IPS-18a (cell line): Measurements from ENCODE around the gene N4BP3.
A peak's percentile ranks its signal among the peaks of the same experiment; 100 is the strongest.

Experiments used
- H3K27ac ChIP-seq: one replicate; pipeline ENCODE4 v1.5.1; 2013; ENCODE audit warnings: low read length
- H3K27me3 ChIP-seq: one replicate; pipeline ENCODE4 v1.6.1; 2013; ENCODE audit warnings: mild to moderate bottlenecking, low read length; ENCODE audit not compliant: control insufficient read depth, insufficient read depth
- H3K36me3 ChIP-seq: one replicate; pipeline ENCODE4 v1.6.1; 2013; ENCODE audit warnings: low read depth, low read length; ENCODE audit not compliant: control insufficient read depth
- H3K4me1 ChIP-seq: one replicate; pipeline ENCODE4 v1.6.1; 2013; ENCODE audit warnings: low read depth, low read length; ENCODE audit not compliant: control insufficient read depth
- H3K4me3 ChIP-seq: one replicate; pipeline ENCODE4 v1.5.1; 2013; ENCODE audit warnings: low read length
- H3K9ac ChIP-seq: one replicate; pipeline ENCODE4 v1.6.1; 2013; ENCODE audit warnings: mild to moderate bottlenecking, low read length, moderate library complexity
- H3K9me3 ChIP-seq: one replicate; pipeline ENCODE4 v1.6.1; 2013; ENCODE audit warnings: low read depth, low read length; ENCODE audit not compliant: control insufficient read depth

Gene N4BP3

DNA sequence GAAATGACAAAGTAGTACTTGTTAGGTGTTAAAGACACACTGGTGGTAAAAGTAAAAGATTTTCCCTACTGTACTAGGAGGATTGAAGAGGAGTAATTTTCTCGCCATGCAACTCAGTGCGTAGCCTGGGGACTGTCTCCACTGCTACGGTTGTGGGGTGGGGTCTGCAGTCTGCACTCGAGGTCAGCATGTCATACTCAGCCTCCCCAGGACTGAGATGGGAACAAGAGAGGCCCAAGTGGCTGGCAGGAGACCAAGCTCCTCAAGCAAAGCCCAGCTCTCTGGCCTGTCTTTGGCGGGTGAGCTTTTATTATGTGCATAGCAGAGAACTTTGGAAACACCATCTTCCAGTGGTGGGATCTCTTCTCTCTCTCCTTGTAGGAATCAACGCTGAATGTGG lies 29.9 kb downstream of the N4BP3 start:
- Histone ChIP-seq H3K36me3 (peaks cover 80% of the 10 kb centered on the region), H3K9ac (no peak overlapping the region), H3K27me3 (no peaks in the 10 kb centered on the region), H3K4me3 (no peak overlapping the region), H3K27ac (no peak overlapping the region), H3K4me1 (no peaks in the 10 kb centered on the region), H3K9me3 (no peaks in the 10 kb centered on the region)

DNA sequence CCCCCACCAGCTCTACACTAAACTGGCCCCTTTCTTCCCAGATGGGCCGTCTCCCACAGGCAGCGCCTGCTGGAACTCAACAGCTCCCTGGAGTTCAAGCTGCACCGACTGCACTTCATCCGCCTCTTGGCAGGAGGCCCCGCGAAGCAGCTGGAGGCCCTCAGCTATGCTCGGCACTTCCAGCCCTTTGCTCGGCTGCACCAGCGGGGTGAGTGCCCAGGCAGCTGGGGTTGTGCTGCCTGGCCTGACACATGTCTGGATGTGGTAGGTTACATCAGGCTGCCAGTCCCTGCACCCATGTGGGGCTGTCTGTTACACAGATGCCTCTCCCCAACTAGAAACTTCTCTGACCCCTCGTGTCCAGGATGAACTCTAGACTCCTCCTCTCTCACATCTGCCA lies 30.6 kb downstream of the N4BP3 start:
- no peak overlapping the region for H3K9ac ChIP-seq
- no peaks in the 10 kb centered on the region for H3K4me1 ChIP-seq
- H3K27me3 ChIP-seq = no peaks in the 10 kb centered on the region
- H3K4me3 ChIP-seq = no peak overlapping the region
- H3K9me3 ChIP-seq = no peaks in the 10 kb centered on the region
- peaks cover 81% of the 10 kb centered on the region for H3K36me3 ChIP-seq
- H3K27ac ChIP-seq = no peak overlapping the region

DNA sequence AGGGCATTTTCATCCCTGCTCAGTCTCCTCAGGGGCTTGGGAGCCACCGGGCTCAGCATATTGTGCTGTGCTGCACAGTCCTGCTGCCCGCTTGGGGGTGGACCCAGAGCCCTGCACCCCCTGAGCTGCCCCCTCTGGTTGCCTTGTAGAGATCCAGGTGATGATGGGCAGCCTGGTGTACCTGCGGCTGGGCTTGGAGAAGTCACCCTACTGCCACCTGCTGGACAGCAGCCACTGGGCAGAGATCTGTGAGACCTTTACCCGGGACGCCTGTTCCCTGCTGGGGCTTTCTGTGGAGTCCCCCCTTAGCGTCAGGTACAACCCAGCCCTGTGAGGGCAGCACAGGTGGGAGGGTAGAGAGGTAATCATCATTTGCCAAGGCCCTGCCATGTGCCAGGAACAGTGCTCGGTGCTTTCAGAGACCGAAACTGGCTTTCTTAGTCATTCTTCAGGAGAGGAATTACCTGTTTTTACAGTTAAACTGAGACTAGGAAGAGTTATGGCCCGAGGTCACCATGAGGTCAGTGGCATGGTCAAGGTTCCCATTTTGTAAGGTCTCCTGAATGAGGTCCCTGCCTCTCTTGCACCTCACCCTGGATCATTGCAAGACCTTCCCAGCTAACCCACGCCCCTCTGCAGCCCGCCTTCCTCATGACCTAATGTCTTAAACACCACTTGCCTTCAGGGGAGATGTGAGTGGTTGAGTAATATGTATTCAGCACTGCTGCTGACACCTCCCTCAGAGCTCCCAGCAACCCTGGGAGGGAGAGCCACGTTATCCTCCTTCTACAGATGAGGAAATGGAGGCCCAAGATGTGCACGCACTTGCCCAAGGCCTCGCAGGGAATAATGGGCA lies 32.9 kb downstream of the N4BP3 start:
- H3K4me1 ChIP-seq = no peaks in the 10 kb centered on the region
- H3K9ac ChIP-seq = no peak overlapping the region
- no peak overlapping the region for H3K4me3 ChIP-seq
- H3K9me3 ChIP-seq = no peaks in the 10 kb centered on the region
- H3K36me3 ChIP-seq = peaks cover 89% of the 10 kb centered on the region
- no peak overlapping the region for H3K27ac ChIP-seq
- no peaks in the 10 kb centered on the region for H3K27me3 ChIP-seq

- Histone ChIP-seq H3K36me3 (peaks cover 79% of the 10 kb centered on the region), H3K9me3 (no peaks in the 10 kb centered on the region), H3K9ac (no peak overlapping the region), H3K4me3 (no peak overlapping the region), H3K27me3 (no peaks in the 10 kb centered on the region), H3K4me1 (no peaks in the 10 kb centered on the region), H3K27ac (no peak overlapping the region)
These were observed 34.1 kb downstream of the N4BP3 start for GRCh38 chr5:178147406-178147805.

DNA sequence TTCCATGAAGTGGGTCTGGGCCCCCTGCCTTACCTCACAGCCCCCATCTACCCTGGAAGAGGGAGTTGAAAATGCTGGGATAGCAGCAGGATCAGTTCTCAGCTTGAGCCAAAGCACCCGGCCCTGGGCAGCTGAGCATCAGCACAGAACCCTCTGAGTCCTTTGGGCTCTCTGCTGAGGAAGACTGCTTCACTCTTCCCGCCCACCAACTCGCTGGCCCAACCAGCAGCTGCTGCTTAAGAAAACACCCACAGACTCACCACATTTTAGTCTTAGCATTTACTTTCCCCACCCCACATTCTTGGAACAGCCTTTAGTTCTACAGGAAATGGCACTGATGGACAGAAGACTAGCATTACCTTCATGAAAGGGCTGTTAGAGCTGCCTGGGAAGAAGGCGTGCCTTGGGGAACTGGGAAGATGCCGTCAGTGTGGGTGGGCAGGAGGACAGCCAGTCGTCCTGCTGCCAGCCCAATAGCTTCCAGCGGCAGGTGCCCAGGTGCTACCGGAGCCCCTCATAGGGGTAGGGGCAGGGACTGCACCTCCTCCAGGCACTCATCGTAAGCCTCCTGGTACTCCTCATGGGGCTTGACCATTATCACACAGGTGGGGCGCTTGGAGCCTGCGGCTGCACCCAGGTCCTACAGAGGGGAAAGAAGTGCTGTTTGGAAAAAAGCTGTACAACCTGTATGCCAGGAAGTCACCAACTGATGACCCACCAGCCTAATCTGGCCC lies 36.0 kb downstream of the N4BP3 start:
- Histone ChIP-seq H3K4me3 (no peak overlapping the region), H3K9me3 (no peaks in the 10 kb centered on the region), H3K4me1 (no peaks in the 10 kb centered on the region), H3K27me3 (no peaks in the 10 kb centered on the region), H3K27ac (no peak overlapping the region), H3K36me3 (peaks cover 60% of the 10 kb centered on the region), H3K9ac (no peak overlapping the region)

DNA sequence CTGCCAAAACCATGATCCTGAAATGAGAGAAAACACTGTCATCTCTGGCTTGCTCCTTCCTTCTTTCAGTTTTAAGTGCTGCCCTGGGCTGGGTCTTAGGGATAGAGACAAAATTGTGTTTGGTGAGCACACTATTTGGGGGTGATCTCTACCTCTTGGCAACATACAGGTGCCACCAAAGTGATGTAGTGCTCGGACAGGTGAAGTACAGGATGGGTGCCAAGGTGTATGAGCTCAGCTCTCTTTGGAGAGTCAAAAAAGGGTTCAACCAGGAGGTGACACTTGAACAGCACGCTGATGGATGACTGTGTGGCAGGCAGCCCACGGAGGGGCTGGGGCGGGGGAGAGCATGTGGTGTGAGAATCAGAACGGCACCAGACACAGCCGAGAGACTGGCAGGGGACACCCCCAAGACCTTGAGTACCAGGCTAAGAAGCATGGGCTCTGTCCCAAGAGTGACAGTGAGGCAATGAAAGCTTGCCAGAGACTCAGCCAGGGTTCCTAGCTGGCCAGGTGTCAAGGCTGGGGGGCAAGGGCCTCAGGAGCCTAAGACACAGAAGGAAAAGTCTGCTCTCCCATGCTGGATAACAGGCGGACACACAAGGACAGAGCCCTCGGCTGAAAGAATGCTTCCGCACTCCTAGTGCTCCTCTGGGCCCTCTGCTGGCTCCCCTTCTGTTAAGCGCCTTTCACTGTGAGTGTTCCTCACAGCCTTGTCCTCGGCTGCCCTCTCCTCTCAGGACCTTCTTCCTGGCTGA lies 37.8 kb downstream of the N4BP3 start:
- Histone ChIP-seq H3K27me3 (no peaks in the 10 kb centered on the region), H3K9ac (no peak overlapping the region), H3K4me1 (no peaks in the 10 kb centered on the region), H3K4me3 (no peak overlapping the region), H3K9me3 (no peaks in the 10 kb centered on the region), H3K27ac (no peak overlapping the region), H3K36me3 (peaks cover 52% of the 10 kb centered on the region)

- Histone ChIP-seq H3K4me3 (peak overlapping the region; percentile 92), H3K27me3 (no peaks in the 10 kb centered on the region), H3K9ac (peak overlapping the region; percentile 75), H3K9me3 (no peaks in the 10 kb centered on the region), H3K36me3 (peaks cover 36% of the 10 kb centered on the region), H3K27ac (no peak overlapping the region), H3K4me1 (no peaks in the 10 kb centered on the region)
These were observed 39.4 kb downstream of the N4BP3 start for GRCh38 chr5:178152491-178153444.

GRCh38 chr5:178153530-178154340 lies 40.4 kb downstream of the N4BP3 start, which contains the start of gene NHP2:
NHP2 (minus strand) TSS chr5:178153885; CDS start chr5:178153817, 68 bp downstream.
- no peaks in the 10 kb centered on the region for H3K27me3 ChIP-seq
- no peak within 1 kb of the TSS for H3K27ac ChIP-seq
- H3K9me3 ChIP-seq = no peaks in the 10 kb centered on the region
- H3K36me3 ChIP-seq = peaks cover 26% of the 10 kb centered on the region
- no peaks in the 10 kb centered on the region for H3K4me1 ChIP-seq
- H3K9ac ChIP-seq = peak within 1 kb of the TSS; percentile 75
- peak within 1 kb of the TSS; percentile 92 for H3K4me3 ChIP-seq

GRCh38 chr5:178155065-178155464 lies 41.7 kb downstream of the N4BP3 start:
- H3K4me3 ChIP-seq = no peak overlapping the region
- no peak overlapping the region for H3K27ac ChIP-seq
- H3K4me1 ChIP-seq = no peaks in the 10 kb centered on the region
- H3K36me3 ChIP-seq = peaks cover 13% of the 10 kb centered on the region
- no peak overlapping the region for H3K9ac ChIP-seq
- no peaks in the 10 kb centered on the region for H3K9me3 ChIP-seq
- no peaks in the 10 kb centered on the region for H3K27me3 ChIP-seq

DNA sequence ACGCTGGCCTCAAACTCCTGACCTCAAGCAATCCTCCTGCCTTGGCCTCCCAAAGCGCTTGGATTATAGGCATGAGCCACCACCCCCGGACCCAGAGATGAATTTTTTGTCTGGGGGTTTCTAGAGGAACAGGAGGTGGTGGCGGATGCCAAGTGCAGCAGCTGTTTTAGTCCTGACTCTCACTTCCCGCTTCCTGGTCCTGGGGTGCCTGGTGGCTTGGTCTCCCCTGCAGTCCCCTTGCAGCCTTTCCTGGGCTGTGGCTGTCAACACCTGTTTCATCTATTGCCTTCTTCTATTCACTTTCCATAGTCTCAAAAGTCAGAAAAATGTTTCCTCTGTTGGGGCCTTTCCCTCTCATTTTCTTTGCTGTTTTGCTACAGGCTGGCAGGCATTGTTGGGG lies 46.8 kb downstream of the N4BP3 start:
- no peaks in the 10 kb centered on the region for H3K27me3 ChIP-seq
- H3K9me3 ChIP-seq = no peaks in the 10 kb centered on the region
- H3K4me1 ChIP-seq = no peaks in the 10 kb centered on the region
- H3K36me3 ChIP-seq = no peaks in the 10 kb centered on the region
- H3K27ac ChIP-seq = no peak overlapping the region
- H3K9ac ChIP-seq = no peak overlapping the region
- H3K4me3 ChIP-seq = no peak overlapping the region
